Measurements from ENCODE around the gene MSANTD1. TPM values are rescaled to one million over a fixed set of nuclear protein-coding genes. Genes with fewer than 3 reads are reported as not detected.

MSANTD1 gene
- total RNA-seq, 1 experiment from 2014 or later = 0.77 TPM

DNA sequence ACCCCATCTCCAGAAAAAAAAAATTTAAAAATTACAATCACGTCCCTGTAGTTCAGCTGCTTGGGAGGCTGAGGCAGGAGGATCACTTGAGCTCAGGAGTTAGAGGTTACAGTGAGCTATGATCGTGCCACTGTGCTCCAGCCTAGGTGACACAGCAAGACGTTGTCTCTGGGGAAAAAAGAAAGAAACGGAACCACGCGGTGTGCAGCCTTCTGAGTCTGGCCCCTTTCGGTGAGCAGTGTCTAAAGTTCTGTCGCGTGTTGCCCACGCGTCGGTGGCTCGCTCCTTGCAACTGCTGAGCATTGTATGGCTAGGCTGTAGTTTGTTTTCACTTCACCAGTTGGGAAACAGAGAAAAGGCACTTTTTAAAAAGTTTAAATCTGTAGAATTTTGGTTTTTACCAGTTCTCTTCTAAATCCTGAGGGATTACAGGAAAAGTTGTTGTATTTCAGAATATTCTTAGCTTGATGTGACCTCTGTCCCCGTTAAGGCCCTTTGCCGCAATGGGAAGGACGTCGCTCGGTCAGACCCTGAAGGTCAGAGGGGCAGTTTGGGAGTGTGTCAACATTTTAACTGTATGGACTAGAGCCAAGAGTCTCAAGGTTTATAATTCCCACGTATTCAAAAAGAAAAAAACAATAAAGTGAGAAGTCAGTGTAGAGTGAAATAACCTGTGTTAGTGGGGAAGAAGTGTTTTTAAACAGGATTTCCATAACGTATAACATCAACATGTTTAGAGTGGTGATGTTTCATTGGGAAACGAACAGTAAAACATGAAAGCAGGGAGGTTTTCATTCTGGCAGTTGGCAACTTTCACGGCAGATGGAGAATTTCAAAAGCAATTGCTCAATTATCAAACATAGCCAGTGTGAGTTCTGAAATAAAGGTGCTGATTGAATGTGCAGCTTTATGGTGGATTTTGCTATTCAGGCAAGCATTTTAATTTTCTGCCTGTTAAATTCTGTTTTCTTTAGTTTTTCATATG lies 45.8 kb upstream of the MSANTD1 start:
- Histone ChIP-seq H3K9ac (ENCODE audit: low read length) (no peak overlapping the region), H3K9me2 (replicated peaks; ENCODE audit: low read length) (no peaks in the 10 kb centered on the region), H3K4me2 (ENCODE audit: low read length) (no peak overlapping the region), H3K4me3 (ENCODE audit: low read length) (no peak overlapping the region), H2AFZ (ENCODE audit: low read length) (no peak overlapping the region), H3K27me3 (ENCODE audit: low read length) (no peaks in the 10 kb centered on the region), H3K36me3 (ENCODE audit: low read depth, low read length) (peaks cover 8% of the 10 kb centered on the region), H4K20me1 (ENCODE audit: low read length) (no peaks in the 10 kb centered on the region), H3F3A (ENCODE audit: low read length, unreplicated experiment) (no peaks in the 10 kb centered on the region), H3K9me3 (ENCODE audit: low read length) (no peaks in the 10 kb centered on the region), H3K79me2 (ENCODE audit: low read length) (no peaks in the 10 kb centered on the region), H3K27ac (ENCODE audit: low read length) (no peak overlapping the region), H3K4me1 (ENCODE audit: insufficient read depth, low read length) (no peaks in the 10 kb centered on the region)
- ATAC-seq (no peak), DNase-seq (no peak)
- TF ChIP-seq EZH2 (IDR thresholded peaks at IDR 0.05; ENCODE audit: low read length, unreplicated experiment) (no peak), EZH2phosphoT487 (IDR thresholded peaks at IDR 0.05; ENCODE audit: borderline replicate concordance, low read length) (no peak)
- TF ChIP-seq, protein P1, sequence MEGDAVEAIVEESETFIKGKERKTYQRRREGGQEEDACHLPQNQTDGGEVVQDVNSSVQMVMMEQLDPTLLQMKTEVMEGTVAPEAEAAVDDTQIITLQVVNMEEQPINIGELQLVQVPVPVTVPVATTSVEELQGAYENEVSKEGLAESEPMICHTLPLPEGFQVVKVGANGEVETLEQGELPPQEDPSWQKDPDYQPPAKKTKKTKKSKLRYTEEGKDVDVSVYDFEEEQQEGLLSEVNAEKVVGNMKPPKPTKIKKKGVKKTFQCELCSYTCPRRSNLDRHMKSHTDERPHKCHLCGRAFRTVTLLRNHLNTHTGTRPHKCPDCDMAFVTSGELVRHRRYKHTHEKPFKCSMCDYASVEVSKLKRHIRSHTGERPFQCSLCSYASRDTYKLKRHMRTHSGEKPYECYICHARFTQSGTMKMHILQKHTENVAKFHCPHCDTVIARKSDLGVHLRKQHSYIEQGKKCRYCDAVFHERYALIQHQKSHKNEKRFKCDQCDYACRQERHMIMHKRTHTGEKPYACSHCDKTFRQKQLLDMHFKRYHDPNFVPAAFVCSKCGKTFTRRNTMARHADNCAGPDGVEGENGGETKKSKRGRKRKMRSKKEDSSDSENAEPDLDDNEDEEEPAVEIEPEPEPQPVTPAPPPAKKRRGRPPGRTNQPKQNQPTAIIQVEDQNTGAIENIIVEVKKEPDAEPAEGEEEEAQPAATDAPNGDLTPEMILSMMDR (conservative IDR thresholded peaks at IDR 0.05; ENCODE audit: low read depth, low read length) = no peak
- ChIA-PET POLR2A (ENCODE audit: unreplicated experiment) (no interaction called here), CTCF (no interaction called here)
- intact Hi-C loops (cut with micrococcal nuclease) = no loop called here
- no TSS peak for BruUV-seq (replicated peaks)

DNA sequence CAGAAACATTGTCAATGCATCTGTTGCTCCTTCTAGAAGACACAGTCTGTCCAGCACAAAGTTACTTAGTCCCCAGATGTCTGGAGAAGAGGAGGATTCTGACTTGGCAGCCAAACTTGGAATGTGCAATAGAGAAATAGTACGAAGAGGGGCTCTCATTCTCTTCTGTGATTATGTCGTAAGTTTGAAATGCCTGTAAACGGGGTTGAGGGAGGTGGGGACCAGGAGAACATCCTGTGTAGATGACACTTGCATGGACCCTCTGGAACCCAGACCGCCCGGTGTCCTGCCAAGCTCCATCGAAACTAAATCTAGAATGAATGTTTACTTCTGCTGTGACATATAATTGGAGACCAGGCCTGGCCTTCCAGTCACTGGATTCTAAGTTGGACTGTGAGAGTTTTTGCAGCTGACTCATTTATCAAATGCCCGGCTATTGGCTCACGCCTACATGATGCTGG lies 45.0 kb upstream of the MSANTD1 start:
- no peak for ATAC-seq
- Histone ChIP-seq H3K79me2 (ENCODE audit: low read length) (no peaks in the 10 kb centered on the region), H3K27ac (ENCODE audit: low read length) (no peak overlapping the region), H3K4me3 (ENCODE audit: low read length) (no peak overlapping the region), H3K4me1 (ENCODE audit: insufficient read depth, low read length) (no peaks in the 10 kb centered on the region), H3K9me2 (replicated peaks; ENCODE audit: low read length) (no peaks in the 10 kb centered on the region), H3K27me3 (ENCODE audit: low read length) (no peaks in the 10 kb centered on the region), H3K9ac (ENCODE audit: low read length) (no peak overlapping the region), H3K36me3 (ENCODE audit: low read depth, low read length) (peaks cover 8% of the 10 kb centered on the region), H3K9me3 (ENCODE audit: low read length) (no peaks in the 10 kb centered on the region), H3K4me2 (ENCODE audit: low read length) (no peak overlapping the region), H4K20me1 (ENCODE audit: low read length) (no peaks in the 10 kb centered on the region), H2AFZ (ENCODE audit: low read length) (no peak overlapping the region), H3F3A (ENCODE audit: low read length, unreplicated experiment) (no peaks in the 10 kb centered on the region)
- DNase-seq = no peak
- TF ChIP-seq EZH2phosphoT487 (IDR thresholded peaks at IDR 0.05; ENCODE audit: borderline replicate concordance, low read length) (no peak), EZH2 (IDR thresholded peaks at IDR 0.05; ENCODE audit: low read length, unreplicated experiment) (no peak)
- TF ChIP-seq, protein P1 (conservative IDR thresholded peaks at IDR 0.05; ENCODE audit: low read depth, low read length) = no peak
- CTCF ChIA-PET = no interaction called here
- POLR2A ChIA-PET (ENCODE audit: unreplicated experiment) = no interaction called here
- intact Hi-C loops (cut with micrococcal nuclease) = no loop called here
- no TSS peak for BruUV-seq (replicated peaks)

DNA sequence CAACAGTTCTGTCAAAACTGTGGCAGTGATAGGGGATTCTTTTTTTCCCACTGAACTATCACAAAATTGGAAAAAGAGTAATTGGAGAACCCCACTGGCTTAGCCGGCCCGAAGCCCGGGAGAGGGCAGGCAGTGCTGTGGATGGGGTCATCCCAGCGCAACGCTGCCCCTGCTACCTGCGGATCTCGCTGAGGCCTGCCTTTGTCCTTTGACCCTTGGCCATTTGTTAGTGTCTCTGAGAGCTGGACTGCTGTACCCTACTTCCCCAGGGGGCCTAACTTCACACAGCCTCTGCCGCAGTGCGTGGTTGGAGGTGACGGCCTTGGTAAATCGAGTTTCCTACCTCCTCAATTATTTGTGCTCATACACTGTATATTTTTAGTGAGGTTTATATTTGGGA lies 43.0 kb upstream of the MSANTD1 start:
- H3K9ac ChIP-seq (ENCODE audit: low read length) = no peak overlapping the region
- no peak overlapping the region for H3K27ac ChIP-seq (ENCODE audit: low read length)
- H3K9me3 ChIP-seq (ENCODE audit: low read length) = no peaks in the 10 kb centered on the region
- no peaks in the 10 kb centered on the region for H3K79me2 ChIP-seq (ENCODE audit: low read length)
- no peaks in the 10 kb centered on the region for H3F3A ChIP-seq (ENCODE audit: low read length, unreplicated experiment)
- ATAC-seq (no peak), DNase-seq (no peak)
- no peaks in the 10 kb centered on the region for H3K9me2 ChIP-seq (replicated peaks; ENCODE audit: low read length)
- no peak overlapping the region for H2AFZ ChIP-seq (ENCODE audit: low read length)
- H3K27me3 ChIP-seq (ENCODE audit: low read length) = no peaks in the 10 kb centered on the region
- H4K20me1 ChIP-seq (ENCODE audit: low read length) = no peaks in the 10 kb centered on the region
- BruUV-seq (replicated peaks) = no TSS peak
- no peaks in the 10 kb centered on the region for H3K4me1 ChIP-seq (ENCODE audit: insufficient read depth, low read length)
- CTCF ChIA-PET = no interaction called here
- POLR2A ChIA-PET (ENCODE audit: unreplicated experiment) = no interaction called here
- intact Hi-C loops (cut with micrococcal nuclease) = no loop called here
- no peak overlapping the region for H3K4me2 ChIP-seq (ENCODE audit: low read length)
- TF ChIP-seq EZH2phosphoT487 (IDR thresholded peaks at IDR 0.05; ENCODE audit: borderline replicate concordance, low read length) (no peak), EZH2 (IDR thresholded peaks at IDR 0.05; ENCODE audit: low read length, unreplicated experiment) (no peak)
- TF ChIP-seq, protein P1 (conservative IDR thresholded peaks at IDR 0.05; ENCODE audit: low read depth, low read length) = no peak
- peaks cover 8% of the 10 kb centered on the region for H3K36me3 ChIP-seq (ENCODE audit: low read depth, low read length)
- H3K4me3 ChIP-seq (ENCODE audit: low read length) = no peak overlapping the region

Data from PC-3 (cell line).